ENCODE results near the gene STK26. TPM values are rescaled to one million over a fixed set of nuclear protein-coding genes. Genes with fewer than 3 reads are reported as not detected.

Gene STK26
- total and polyA plus RNA-seq, 4 donors: 1.6 to 8.2 (median 5.1) TPM

DNA sequence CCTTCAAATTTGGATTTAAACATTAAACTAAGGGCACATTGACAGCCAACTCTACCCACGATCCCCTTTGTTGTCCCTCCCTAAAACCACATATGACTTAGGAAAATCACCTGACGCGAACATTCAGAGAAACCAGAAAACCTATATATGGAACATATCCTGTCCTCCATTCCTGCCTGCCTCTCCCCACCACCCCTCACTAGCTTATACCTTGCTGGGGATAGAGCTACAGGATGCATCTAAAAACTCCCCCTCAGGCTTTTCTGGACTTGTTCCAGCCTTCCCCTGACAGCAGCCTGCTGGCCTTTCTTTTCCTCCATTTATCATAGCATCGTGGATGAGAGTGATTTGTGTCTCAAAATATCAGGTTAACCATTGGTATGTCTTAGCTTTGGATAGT is 8.8 kb downstream of the STK26 start:
- DNase-seq (ENCODE audit: low read depth in 4 of 6, low spot score in 6 of 6): no peak
- no peaks in the 10 kb centered on the region for H3K9me3 ChIP-seq (ENCODE audit: control insufficient read depth, insufficient read depth, low read length)
- H3K27ac ChIP-seq (ENCODE audit: low read depth, low read length): no peak overlapping the region
- no peak overlapping the region for H3K4me3 ChIP-seq (ENCODE audit: low read depth, low read length)
- no peaks in the 10 kb centered on the region for H3K36me3 ChIP-seq (ENCODE audit: control insufficient read depth, insufficient read depth, low read length)
- H3K4me1 ChIP-seq (ENCODE audit: control insufficient read depth, insufficient read depth, low read length): no peaks in the 10 kb centered on the region
- H3K27me3 ChIP-seq (ENCODE audit: control insufficient read depth, insufficient read depth, low read length): peaks cover 25% of the 10 kb centered on the region
- WGBS (ENCODE audit: insufficient coverage): 60% methylated on average over 3 of the region's 4 CpGs

DNA sequence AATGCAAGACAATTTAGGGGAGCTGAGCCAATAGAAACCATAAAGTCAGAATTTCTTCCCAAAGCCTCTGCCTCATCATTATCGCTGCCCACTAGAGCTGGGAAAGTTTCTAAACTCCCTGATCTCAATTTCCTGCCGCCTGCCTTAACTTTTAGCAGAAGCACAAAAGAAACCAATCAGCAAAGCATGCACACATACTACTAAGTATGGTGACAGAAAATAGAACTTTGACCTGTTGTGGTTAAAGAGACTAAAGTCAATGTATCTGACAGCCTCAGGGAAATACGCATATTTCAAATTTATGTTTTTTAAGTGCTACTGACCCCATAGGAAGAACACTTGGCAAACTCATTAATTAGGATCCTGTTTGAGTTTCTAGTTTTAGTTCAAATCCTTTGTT is 10.1 kb downstream of the STK26 start:
- Histone ChIP-seq H3K27me3 (ENCODE audit: control insufficient read depth, insufficient read depth, low read length) (peaks cover 21% of the 10 kb centered on the region), H3K36me3 (ENCODE audit: control insufficient read depth, insufficient read depth, low read length) (no peaks in the 10 kb centered on the region), H3K4me3 (ENCODE audit: low read depth, low read length) (no peak overlapping the region), H3K27ac (ENCODE audit: low read depth, low read length) (no peak overlapping the region), H3K4me1 (ENCODE audit: control insufficient read depth, insufficient read depth, low read length) (no peaks in the 10 kb centered on the region), H3K9me3 (ENCODE audit: control insufficient read depth, insufficient read depth, low read length) (no peaks in the 10 kb centered on the region)
- WGBS (ENCODE audit: insufficient coverage): 75% methylated on average over 1 of the region's 3 CpGs
- DNase-seq (ENCODE audit: low read depth in 4 of 6, low spot score in 6 of 6): no peak

DNA sequence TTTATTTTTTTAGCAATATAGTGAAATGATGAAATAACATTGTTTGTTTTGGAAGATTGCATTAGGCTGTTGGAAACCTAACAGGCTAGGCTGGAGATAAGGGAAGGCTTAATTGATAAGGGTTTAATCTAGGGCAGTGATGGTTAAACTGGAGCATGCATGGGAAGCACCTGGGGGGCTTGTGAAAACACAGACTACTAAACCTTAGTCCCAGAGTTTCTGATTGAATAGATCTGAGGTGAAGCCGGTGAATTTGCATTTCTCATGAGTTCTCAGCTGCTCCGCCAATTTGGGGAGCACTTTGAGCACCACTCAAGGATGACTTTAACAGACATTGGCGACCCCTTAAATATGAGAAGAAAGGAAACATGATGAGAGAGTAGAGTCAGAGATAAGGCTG is 11.5 kb downstream of the STK26 start:
- DNase-seq (ENCODE audit: low read depth in 4 of 6, low spot score in 6 of 6): no peak
- H3K27me3 ChIP-seq (ENCODE audit: control insufficient read depth, insufficient read depth, low read length): peaks cover 17% of the 10 kb centered on the region
- H3K9me3 ChIP-seq (ENCODE audit: control insufficient read depth, insufficient read depth, low read length): no peaks in the 10 kb centered on the region
- WGBS (ENCODE audit: insufficient coverage): 74% methylated on average over 3 of the region's 3 CpGs
- no peaks in the 10 kb centered on the region for H3K4me1 ChIP-seq (ENCODE audit: control insufficient read depth, insufficient read depth, low read length)
- H3K4me3 ChIP-seq (ENCODE audit: low read depth, low read length): no peak overlapping the region
- H3K36me3 ChIP-seq (ENCODE audit: control insufficient read depth, insufficient read depth, low read length): no peaks in the 10 kb centered on the region
- H3K27ac ChIP-seq (ENCODE audit: low read depth, low read length): no peak overlapping the region

DNA sequence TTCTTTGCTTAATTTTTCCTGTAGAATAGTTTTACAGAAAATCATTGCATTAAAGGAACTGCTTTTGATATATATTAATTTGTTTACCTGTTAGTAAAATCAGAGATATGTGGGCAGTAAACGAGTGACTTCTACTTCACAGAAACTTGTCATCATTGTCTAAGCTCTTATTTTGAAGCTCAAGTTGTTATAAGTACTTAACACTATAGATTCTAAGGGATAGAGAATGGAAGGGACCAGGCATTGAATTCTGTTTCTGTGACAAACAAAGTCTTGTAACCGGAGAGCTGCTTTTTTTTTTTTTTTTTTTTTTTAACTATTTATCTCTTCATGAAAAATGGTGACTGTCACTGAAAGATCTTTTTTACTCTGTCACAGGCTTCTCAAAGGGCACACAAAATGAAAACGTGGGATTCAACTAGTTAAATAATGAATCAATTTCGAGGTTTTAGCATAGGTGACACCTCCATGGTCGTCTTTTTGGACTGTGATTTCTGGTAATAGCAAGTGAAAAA is 14.4 kb downstream of the STK26 start:
- Histone ChIP-seq H3K4me3 (ENCODE audit: low read depth, low read length) (no peak overlapping the region), H3K27ac (ENCODE audit: low read depth, low read length) (no peak overlapping the region), H3K4me1 (ENCODE audit: control insufficient read depth, insufficient read depth, low read length) (no peaks in the 10 kb centered on the region), H3K9me3 (ENCODE audit: control insufficient read depth, insufficient read depth, low read length) (no peaks in the 10 kb centered on the region), H3K27me3 (ENCODE audit: control insufficient read depth, insufficient read depth, low read length) (peaks cover 14% of the 10 kb centered on the region), H3K36me3 (ENCODE audit: control insufficient read depth, insufficient read depth, low read length) (no peaks in the 10 kb centered on the region)
- no peak for DNase-seq (ENCODE audit: low read depth in 4 of 6, low spot score in 6 of 6)
- 18% methylated on average over 3 of the region's 5 CpGs for WGBS (ENCODE audit: insufficient coverage)

DNA sequence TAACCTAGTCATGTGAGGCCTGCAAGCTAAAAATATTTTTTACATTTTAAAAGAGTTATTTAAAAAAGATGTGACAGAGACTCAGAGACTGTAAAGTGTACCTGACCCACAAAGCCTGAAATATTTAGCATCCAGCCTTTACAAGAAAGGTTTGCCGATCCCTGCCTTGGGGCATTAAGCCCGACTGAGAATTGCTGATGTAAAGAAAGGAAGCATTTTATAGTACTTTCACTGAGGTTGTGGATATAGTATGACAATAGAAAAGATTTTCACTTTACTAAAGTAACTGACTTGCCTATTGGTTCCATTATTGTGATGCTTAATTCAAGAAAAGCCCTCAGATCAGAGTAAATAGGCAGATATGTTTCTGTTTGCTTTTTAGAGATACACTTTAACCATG is 17.0 kb downstream of the STK26 start:
- no peak overlapping the region for H3K4me3 ChIP-seq (ENCODE audit: low read depth, low read length)
- WGBS (ENCODE audit: insufficient coverage): no CpG with 5 or more reads among the region's 2 CpGs
- H3K27ac ChIP-seq (ENCODE audit: low read depth, low read length): no peak overlapping the region
- no peaks in the 10 kb centered on the region for H3K4me1 ChIP-seq (ENCODE audit: control insufficient read depth, insufficient read depth, low read length)
- peaks cover 9% of the 10 kb centered on the region for H3K27me3 ChIP-seq (ENCODE audit: control insufficient read depth, insufficient read depth, low read length)
- DNase-seq (ENCODE audit: low read depth in 4 of 6, low spot score in 6 of 6): no peak
- H3K36me3 ChIP-seq (ENCODE audit: control insufficient read depth, insufficient read depth, low read length): no peaks in the 10 kb centered on the region
- H3K9me3 ChIP-seq (ENCODE audit: control insufficient read depth, insufficient read depth, low read length): no peaks in the 10 kb centered on the region

DNA sequence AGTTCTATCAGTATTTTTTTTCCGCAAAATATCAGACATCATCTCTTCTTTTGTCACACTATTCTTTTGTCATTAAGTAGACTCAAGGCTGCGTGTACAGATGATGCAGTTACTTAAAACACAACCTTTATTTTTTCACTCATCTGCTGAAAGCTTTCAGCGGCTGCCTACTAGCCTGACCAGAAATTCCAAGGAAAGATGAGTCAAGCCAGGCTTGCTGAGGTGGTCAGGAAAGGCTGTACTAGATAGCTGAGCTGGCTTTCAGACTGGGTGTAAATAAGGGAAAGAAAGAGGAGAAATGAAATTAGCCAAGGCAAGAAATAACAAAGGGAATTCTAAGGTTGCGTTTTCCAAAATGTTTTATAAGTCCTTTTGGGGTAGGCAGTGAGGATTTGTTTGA is 17.9 kb downstream of the STK26 start:
- Histone ChIP-seq H3K27me3 (ENCODE audit: control insufficient read depth, insufficient read depth, low read length) (peaks cover 9% of the 10 kb centered on the region), H3K4me1 (ENCODE audit: control insufficient read depth, insufficient read depth, low read length) (no peaks in the 10 kb centered on the region), H3K27ac (ENCODE audit: low read depth, low read length) (no peak overlapping the region), H3K36me3 (ENCODE audit: control insufficient read depth, insufficient read depth, low read length) (no peaks in the 10 kb centered on the region), H3K9me3 (ENCODE audit: control insufficient read depth, insufficient read depth, low read length) (no peaks in the 10 kb centered on the region), H3K4me3 (ENCODE audit: low read depth, low read length) (no peak overlapping the region)
- DNase-seq (ENCODE audit: low read depth in 4 of 6, low spot score in 6 of 6): no peak
- WGBS (ENCODE audit: insufficient coverage): 80% methylated on average over 1 of the region's 4 CpGs

DNA sequence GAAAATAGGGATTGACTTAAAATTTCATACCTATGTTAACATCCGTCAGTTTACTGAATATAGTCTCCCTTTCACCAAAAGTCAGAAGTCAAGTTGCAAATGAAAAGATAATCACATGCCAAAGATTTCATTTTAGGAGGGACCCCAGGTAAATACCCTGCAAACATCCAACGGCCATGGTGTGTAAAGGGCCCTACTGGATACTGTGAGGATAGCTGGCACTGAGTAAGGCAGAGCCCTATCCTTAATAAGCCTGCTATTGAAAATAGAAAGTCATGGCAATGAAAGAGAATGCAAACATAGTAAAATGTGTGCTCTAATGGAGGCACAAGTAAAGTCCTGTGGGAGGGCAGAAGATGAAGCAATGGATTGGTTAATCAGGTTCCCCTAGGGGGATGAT is 20.9 kb downstream of the STK26 start:
- no peak for DNase-seq (ENCODE audit: low read depth in 4 of 6, low spot score in 6 of 6)
- WGBS (ENCODE audit: insufficient coverage): no CpG with 5 or more reads among the region's 2 CpGs
- Histone ChIP-seq H3K36me3 (ENCODE audit: control insufficient read depth, insufficient read depth, low read length) (no peaks in the 10 kb centered on the region), H3K27me3 (ENCODE audit: control insufficient read depth, insufficient read depth, low read length) (peaks cover 7% of the 10 kb centered on the region), H3K9me3 (ENCODE audit: control insufficient read depth, insufficient read depth, low read length) (no peaks in the 10 kb centered on the region), H3K4me3 (ENCODE audit: low read depth, low read length) (no peak overlapping the region), H3K27ac (ENCODE audit: low read depth, low read length) (no peak overlapping the region), H3K4me1 (ENCODE audit: control insufficient read depth, insufficient read depth, low read length) (no peaks in the 10 kb centered on the region)

DNA sequence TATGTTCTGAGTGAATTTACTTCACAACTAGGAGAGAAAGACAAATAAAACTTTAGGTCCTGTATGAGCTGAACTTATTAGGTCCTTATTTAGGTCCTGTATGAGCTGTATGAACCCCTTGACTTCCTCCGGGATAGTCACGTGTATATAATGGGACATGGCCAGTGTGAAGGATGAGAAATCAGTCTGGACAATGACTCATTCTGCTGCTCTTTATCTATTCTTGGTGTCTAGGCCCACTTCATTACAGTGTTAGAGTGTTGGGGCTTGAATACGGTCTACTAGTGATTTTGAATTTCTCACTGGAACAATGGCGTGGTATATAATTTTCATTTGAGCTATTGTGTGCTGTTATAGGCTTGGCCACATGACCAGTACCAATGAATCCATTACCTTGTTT is 21.9 kb downstream of the STK26 start:
- 68% methylated on average over 2 of the region's 4 CpGs for WGBS (ENCODE audit: insufficient coverage)
- no peaks in the 10 kb centered on the region for H3K36me3 ChIP-seq (ENCODE audit: control insufficient read depth, insufficient read depth, low read length)
- no peaks in the 10 kb centered on the region for H3K9me3 ChIP-seq (ENCODE audit: control insufficient read depth, insufficient read depth, low read length)
- no peak overlapping the region for H3K27ac ChIP-seq (ENCODE audit: low read depth, low read length)
- H3K27me3 ChIP-seq (ENCODE audit: control insufficient read depth, insufficient read depth, low read length): peaks cover 4% of the 10 kb centered on the region
- H3K4me1 ChIP-seq (ENCODE audit: control insufficient read depth, insufficient read depth, low read length): no peaks in the 10 kb centered on the region
- no peak for DNase-seq (ENCODE audit: low read depth in 4 of 6, low spot score in 6 of 6)
- H3K4me3 ChIP-seq (ENCODE audit: low read depth, low read length): no peak overlapping the region

DNA sequence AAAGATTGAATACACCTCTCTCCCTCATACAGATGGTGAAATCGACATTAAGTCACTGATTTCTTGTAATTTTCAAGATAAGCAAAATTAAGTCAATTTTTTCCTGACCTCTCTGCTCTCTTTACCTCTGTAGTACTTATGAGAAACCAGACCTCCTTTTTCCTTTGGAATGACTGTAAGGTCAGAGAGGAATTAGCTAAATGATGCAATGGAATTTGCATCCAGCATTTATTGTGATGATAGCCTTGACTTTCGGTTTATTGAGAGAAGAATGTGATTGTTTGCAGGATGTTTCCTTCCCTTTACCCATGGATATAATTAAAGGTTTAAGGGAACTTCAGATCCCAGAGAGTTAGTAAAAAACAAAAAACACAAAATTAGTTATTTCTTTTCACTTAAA is 22.4 kb downstream of the STK26 start:
- Histone ChIP-seq H3K27me3 (ENCODE audit: control insufficient read depth, insufficient read depth, low read length) (peaks cover 2% of the 10 kb centered on the region), H3K27ac (ENCODE audit: low read depth, low read length) (no peak overlapping the region), H3K36me3 (ENCODE audit: control insufficient read depth, insufficient read depth, low read length) (no peaks in the 10 kb centered on the region), H3K9me3 (ENCODE audit: control insufficient read depth, insufficient read depth, low read length) (no peaks in the 10 kb centered on the region), H3K4me3 (ENCODE audit: low read depth, low read length) (no peak overlapping the region), H3K4me1 (ENCODE audit: control insufficient read depth, insufficient read depth, low read length) (no peaks in the 10 kb centered on the region)
- no CpG with 5 or more reads among the region's 2 CpGs for WGBS (ENCODE audit: insufficient coverage)
- DNase-seq (ENCODE audit: low read depth in 4 of 6, low spot score in 6 of 6): no peak

DNA sequence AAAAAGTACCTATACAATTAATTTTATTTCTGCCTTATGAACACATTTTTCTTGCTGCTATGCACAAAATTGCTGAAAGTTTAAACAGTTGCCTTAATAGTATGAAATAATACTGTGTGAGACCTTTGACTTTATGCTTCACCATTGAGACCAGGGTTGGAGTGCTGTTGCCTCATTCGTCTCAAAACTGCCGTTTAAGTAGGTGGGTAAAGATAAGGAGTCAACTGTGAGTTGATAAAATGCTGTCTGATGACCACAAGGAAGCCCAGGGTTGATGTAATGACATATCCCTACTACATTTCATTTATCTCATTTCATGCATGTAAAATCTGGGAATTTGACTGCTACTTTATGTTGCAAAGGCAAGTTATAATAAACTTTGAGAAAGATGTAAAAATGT is 23.4 kb downstream of the STK26 start:
- no peak for DNase-seq (ENCODE audit: low read depth in 4 of 6, low spot score in 6 of 6)
- H3K9me3 ChIP-seq (ENCODE audit: control insufficient read depth, insufficient read depth, low read length): no peaks in the 10 kb centered on the region
- H3K36me3 ChIP-seq (ENCODE audit: control insufficient read depth, insufficient read depth, low read length): no peaks in the 10 kb centered on the region
- WGBS (ENCODE audit: insufficient coverage): no CpG with 5 or more reads among the region's 2 CpGs
- peaks cover 2% of the 10 kb centered on the region for H3K27me3 ChIP-seq (ENCODE audit: control insufficient read depth, insufficient read depth, low read length)
- H3K4me3 ChIP-seq (ENCODE audit: low read depth, low read length): no peak overlapping the region
- no peaks in the 10 kb centered on the region for H3K4me1 ChIP-seq (ENCODE audit: control insufficient read depth, insufficient read depth, low read length)
- no peak overlapping the region for H3K27ac ChIP-seq (ENCODE audit: low read depth, low read length)

Data from spinal cord (tissue), 10 donors.